Fibroblast of skin of left quadriceps (primary cell): ENCODE measurements around the gene MED16.
"Not testable (repeated sequence)": the region's sequence is repeated elsewhere in the genome, so short reads cannot be mapped to it uniquely, and the experiment has no call there.

Experiments
- DNase-seq, 2 experiments: peaks; one replicate each; pipeline ENCODE4 v3.0.0-alpha.2; 2013; ENCODE audit warnings: low read depth in 2 of 2

The MED16 gene

GRCh38 chr19:827710-828321 is 65.2 kb downstream of the MED16 start, which contains the start of gene AZU1:
AZU1 (plus strand) TSS chr19:827837; CDS start chr19:827847, 10 bp downstream.
- DNase-seq = no peak

DNA sequence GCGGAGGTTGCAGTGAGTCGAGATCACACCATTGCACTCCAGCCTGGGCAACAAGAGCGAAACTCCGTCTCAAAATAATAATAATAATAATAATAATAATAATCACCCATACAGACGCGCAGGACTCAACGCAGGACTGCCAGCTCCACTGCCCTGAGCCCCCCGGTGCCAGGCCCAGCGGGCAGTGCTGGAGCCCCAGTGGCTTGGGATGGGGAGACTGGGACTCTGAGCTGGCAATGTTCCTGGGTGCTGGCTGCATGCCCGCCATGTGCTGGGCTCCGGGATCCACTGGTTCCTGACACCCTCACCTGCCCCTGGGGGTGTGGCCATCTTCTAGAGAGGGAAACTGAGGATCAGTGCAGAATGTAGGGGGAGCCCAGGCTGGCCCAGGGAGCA is 65.7 kb downstream of the MED16 start:
- DNase-seq = no peak

GRCh38 chr19:825897-826644 is 66.9 kb downstream of the MED16 start:
- DNase-seq = no peak

DNA sequence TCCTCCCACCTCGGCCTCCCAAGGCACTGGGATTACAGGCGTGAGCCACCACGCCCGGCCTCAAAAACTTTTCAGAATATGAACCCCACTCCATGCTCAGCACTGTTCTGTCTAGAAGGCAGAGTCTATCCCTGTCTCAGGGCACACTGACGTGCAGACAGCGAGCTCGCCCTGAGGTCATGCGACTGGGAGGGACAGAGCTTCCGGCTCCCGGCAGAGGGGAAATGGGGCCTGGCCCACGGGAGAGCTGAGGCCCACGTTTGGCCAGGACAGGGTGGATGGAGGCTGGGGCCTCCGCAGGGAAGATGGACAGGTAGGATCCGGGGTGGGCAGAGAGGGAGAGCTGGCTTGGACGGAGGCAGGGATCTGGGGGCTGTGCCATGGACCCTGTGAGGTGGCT is 68.1 kb downstream of the MED16 start:
- DNase-seq = no peak

DNA sequence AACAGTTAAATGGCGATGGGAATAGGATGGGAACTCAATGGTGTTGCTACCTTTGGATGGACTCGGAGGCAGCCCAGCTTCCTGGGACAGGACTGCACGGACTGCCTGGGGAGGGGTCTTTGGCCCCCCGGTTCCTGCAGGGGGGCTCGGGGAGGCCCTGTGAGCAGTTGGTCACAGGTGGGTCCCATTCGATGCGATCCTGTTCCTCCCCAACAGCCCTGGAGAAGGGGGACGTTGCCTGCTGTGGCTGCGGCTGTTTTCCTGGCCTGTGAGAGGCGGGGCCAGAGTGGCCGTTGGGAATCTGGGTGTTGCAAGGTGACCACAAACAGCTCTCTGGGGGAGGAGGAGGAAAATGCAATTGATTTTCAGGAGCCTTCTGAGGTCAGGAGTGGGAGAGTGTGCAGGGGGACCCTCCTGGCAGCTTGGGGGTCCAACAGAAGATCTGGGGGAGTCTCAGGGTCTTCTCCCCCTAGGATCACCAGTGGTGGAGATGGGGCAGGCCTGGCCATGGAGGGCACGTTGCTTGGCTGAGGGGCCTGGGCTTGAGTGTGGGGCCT is 69.3 kb downstream of the MED16 start:
- no peak for DNase-seq

DNA sequence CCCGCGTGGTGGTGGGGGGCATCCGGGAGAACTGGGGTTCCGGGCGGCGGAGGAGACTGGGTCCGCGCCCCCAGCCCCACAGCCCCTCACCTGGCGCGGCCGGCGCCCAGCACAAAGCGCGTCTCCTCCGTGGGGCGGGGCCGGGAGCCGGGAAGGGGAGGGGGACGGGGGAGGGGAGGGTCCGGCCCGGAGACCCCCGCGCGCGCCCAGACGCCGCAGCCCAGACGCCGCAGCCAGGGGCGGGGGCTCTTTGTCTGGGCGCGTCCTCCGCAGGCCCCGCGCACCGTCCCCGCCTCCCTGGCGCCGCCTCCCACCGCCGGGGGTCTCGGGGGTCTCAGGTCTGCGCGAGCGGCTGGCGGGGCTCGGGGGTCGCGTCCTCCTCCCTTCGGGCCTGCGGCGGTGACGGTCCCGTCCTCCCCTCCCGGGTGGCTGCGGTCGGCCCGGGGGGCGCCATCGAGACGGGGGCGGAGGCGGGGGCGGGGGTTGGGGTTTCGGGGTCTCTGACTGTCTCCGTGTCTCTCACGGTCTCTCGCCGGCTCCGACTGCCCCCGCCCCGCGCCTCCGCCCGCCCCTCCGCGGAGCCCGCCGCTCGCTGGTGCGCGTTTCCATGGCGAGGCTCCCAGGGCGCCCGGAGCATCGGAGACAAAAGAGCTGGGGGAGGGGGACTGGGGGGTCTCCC is 71.0 kb downstream of the MED16 start, which contains the start of gene PLPPR3:
TSS of gene PLPPR3 (minus strand) at position 131 of the 679 bp plus-strand sequence. CDS start 396 bp downstream, outside the sequence.
- no peak for DNase-seq

GRCh38 chr19:821231-821824 is 71.7 kb downstream of the MED16 start:
- no peak for DNase-seq

DNA sequence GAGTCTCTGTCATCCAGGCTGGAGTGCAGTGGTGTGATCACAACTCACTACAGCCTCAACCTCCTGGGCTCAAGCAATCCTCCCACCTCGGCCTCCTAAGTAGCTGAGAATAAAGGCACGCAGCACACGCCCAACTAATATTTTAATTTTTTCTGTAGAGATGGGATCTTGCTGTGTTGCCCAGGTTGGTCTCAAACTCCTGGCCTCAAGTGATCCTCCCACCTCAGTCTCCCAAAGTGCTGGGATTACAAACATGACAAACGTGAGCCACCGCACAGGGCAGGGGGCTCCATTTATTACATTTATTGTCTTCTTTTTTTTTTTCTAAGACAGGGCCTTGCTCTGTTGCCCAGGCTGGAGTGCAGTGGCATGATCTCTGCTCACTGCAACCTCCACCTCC is 72.8 kb downstream of the MED16 start:
- DNase-seq = not testable (repeated sequence)
